ENCODE data around the gene BFAR. TPM values are rescaled to one million over a fixed set of nuclear protein-coding genes. Genes with fewer than 3 reads are reported as not detected.
A peak's percentile ranks its signal among the peaks of the same experiment; 100 is the strongest.

BFAR gene
- total and polyA plus RNA-seq, 9 of the 15 experiments (the other 6 are each of a cell fraction or from before 2014, with no cell fraction given), result 45.0 to 82.6 (median 60.4) TPM

GRCh38 chr16:14629919-14630619, 2.7 kb upstream of the BFAR start, which contains the start of gene PARN (continued):
- TF ChIP-seq E2F3 (CRISPR knock-in tag; IDR thresholded peaks at IDR 0.05), result no peak
- TF ChIP-seq CBX8 (IDR thresholded peaks at IDR 0.05; ENCODE audit: borderline replicate concordance, extremely low read depth, low read depth, low read length, poor library complexity, severe bottlenecking), result no peak
- peak in 1 of 2 experiments; percentile 71; a peak in 2 of 4 replicates for TF ChIP-seq ZMIZ1 (IDR thresholded peaks at IDR 0.05; ENCODE audit: low read depth in 2 of 2, low read length in 2 of 2)
- 0 out of 2 replicates have a peak, but pooled peaks have one; percentile 14 for TF ChIP-seq MTA1 (IDR thresholded peaks at IDR 0.05; ENCODE audit: borderline replicate concordance)
- TF ChIP-seq TCF15 (CRISPR knock-in tag; IDR thresholded peaks at IDR 0.05), result no peak
- no peak for TF ChIP-seq ZNF239 (CRISPR knock-in tag; IDR thresholded peaks at IDR 0.05)
- TF ChIP-seq FOXM1 (IDR thresholded peaks at IDR 0.05; ENCODE audit: low read depth), result no peak
- no peak for TF ChIP-seq FOXM1 (CRISPR knock-in tag; IDR thresholded peaks at IDR 0.05; ENCODE audit: low read depth)
- peak; percentile 72 to 91; a peak in 3 of 4 replicates for TF ChIP-seq UBTF (IDR thresholded peaks at IDR 0.05; ENCODE audit: borderline replicate concordance in 1 of 2, low read depth in 2 of 2, low read length in 2 of 2)
- no peak for TF ChIP-seq HBP1 (CRISPR knock-in tag; IDR thresholded peaks at IDR 0.05)
- no peak for TF ChIP-seq SETDB1 (IDR thresholded peaks at IDR 0.05; ENCODE audit: low read length)
- no peak for TF ChIP-seq TAL1 (IDR thresholded peaks at IDR 0.05)
- TF ChIP-seq PML (IDR thresholded peaks at IDR 0.05; ENCODE audit: low read length), result peak; percentile 53
- TF ChIP-seq HDAC6 (IDR thresholded peaks at IDR 0.05; ENCODE audit: low read depth, low read length), result no peak
- no peak for TF ChIP-seq PTBP1 (IDR thresholded peaks at IDR 0.05; ENCODE audit: low read depth, low read length)
- no peak for TF ChIP-seq WHSC1 (IDR thresholded peaks at IDR 0.05; ENCODE audit: low read length)
- TF ChIP-seq MLLT1 (IDR thresholded peaks at IDR 0.05), result peak; percentile 28 to 60; a peak in 2 of 4 replicates
- no peak for TF ChIP-seq KDM2B (CRISPR knock-in tag; IDR thresholded peaks at IDR 0.05)

Measured in K562 (cell line).